ENCODE results near the gene ACIN1.

- TF ChIP-seq CTCF (IDR thresholded peaks at IDR 0.05; ENCODE audit: insufficient read depth, low read length, poor library complexity, severe bottlenecking) (no peak), EZH2phosphoT487 (conservative IDR thresholded peaks at IDR 0.05; ENCODE audit: low read length) (no peak)
Measured at GRCh38 chr14:23080474-23080873, 14.5 kb downstream of the ACIN1 start.
